NCI-H2196 (cell line): ENCODE results near the gene RSAD1.

Experiments used
- DNase-seq: peaks from one replicate; lab custom pipeline; 2025; ENCODE audit not compliant: unreplicated experiment; lab: John Stamatoyannopoulos, UW

Gene RSAD1

GRCh38 chr17:50517011-50517410 is 38.4 kb downstream of the RSAD1 start:
- DNase-seq, result no peak

GRCh38 chr17:50517504-50518383 is 39.1 kb downstream of the RSAD1 start:
- no peak for DNase-seq

DNA sequence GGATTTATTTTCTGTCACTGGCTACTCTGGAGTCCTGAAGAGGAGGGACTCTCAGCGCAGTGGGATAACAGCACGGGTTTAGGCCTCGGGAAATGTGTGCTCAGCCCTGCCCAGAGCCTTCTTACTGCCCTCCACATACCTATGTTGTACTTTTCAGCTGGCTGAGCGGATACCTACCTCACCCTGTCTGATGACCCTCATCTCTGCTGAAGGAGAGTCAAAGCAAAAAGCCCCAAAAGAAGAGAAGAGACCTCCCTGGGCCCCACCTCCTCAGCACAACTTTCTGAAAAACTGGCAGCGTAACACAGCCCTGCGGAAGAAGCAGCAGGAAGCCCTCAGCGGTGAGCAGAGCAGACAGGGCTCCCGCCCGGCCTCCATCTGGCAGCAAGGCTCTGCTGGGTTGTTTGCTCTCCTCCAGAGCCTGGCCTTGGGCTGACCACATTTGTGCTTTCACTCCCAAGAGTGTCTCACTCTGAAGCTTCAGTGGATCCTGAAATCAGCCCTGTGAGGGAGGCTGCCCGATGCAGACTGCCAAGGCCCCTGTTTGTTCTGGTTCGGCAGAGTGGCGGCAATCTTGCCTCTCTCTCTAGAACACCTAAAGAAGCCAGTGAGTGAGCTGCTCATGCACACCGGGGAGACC is 39.8 kb downstream of the RSAD1 start:
- no peak for DNase-seq

GRCh38 chr17:50519141-50519834 is 40.6 kb downstream of the RSAD1 start:
- no peak for DNase-seq

GRCh38 chr17:50520483-50520882 is 41.8 kb downstream of the RSAD1 start:
- DNase-seq, result no peak

DNA sequence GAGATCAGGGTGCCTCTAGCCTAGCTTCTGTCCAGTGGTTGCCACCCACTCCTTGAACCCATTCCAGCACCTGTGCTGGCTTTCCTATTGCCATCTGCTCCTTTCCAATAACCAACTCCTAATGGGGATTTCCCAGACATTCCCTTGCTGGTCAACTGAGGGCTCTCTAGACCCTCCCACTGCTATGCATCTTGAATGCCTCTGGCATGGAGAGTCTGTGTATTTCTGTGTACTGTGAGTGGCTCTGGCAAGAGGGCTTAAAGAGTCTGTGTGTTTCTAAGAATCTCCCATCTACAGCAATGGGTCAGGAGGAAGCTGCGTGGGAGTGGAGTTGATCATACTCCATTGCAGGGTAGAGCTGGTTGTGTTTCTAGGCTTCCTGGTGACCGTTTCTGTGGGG is 42.9 kb downstream of the RSAD1 start:
- DNase-seq, result no peak

- DNase-seq, result no peak
Observed at GRCh38 chr17:50522766-50523165, 44.1 kb downstream of the RSAD1 start.

DNA sequence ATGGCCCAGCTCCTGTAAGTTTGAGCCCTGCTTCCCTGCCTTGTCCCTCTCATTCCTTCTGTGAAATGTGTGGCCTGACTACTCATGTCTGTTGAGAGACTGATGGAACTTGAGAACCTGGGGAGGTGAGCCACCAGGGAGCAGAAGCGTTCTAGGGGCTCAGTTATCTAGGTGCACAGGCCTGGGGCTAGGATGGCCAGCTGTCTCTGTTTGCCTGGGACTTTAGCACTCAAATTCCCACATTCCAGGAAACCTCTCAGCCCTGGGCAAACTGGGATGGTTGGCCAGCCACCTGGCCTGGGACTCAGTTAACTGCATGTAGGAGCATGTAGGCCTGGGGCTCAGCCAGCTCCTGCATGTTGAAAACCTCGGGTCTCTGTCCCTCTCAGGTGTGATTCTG is 44.5 kb downstream of the RSAD1 start:
- no peak for DNase-seq

DNA sequence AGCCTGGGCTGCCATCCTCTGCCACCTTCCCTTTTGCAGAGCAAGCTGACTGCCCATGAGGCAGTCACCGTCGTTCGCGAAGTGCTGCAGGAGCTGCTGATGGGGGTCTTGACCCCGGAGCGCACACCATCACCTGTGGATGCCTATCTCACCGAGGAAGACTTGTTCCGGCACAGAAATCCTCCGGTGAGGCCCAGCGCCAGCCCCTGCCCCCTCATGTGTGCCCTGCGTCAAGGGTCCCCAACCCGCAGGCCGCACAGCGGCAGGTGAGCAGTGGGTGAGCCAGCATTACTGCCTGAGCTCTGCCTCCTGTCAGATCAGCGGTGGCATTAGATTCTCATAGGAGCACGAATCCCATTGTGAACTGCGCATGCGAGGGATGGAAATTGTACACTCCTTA is 46.2 kb downstream of the RSAD1 start:
- no peak for DNase-seq

- no peak for DNase-seq
Observed at GRCh38 chr17:50527155-50527762, 48.6 kb downstream of the RSAD1 start.

- DNase-seq, result no peak
Observed at GRCh38 chr17:50527949-50528474, 49.4 kb downstream of the RSAD1 start.

DNA sequence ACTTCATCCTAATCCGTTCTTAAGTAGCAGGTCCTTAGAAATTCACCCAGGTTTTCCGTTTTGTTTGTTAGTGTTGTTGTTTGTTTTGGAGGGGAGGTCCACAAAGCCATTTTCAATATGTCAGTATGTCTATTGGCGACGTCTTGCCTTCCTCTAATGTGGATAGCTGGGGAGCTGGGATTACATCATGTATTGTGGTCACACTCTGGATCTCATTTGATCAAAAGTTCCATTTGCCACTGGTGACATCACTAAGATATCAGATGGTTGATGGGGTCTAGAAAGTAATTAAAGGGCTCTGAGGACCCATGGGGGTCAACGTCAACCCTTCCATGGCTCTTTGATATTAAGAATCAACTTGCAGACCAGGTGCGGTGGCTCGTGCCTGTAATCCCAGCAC is 51.2 kb downstream of the RSAD1 start:
- DNase-seq, result no peak

GRCh38 chr17:50531428-50532025 is 52.9 kb downstream of the RSAD1 start:
- no peak for DNase-seq

GRCh38 chr17:50532452-50533024 is 53.9 kb downstream of the RSAD1 start, which contains the start of gene EPN3:
TSS of gene EPN3 (plus strand) at chr17:50532735. CDS start at chr17:50536557, 3,822 bp downstream.
- DNase-seq, result peak; percentile 53

DNA sequence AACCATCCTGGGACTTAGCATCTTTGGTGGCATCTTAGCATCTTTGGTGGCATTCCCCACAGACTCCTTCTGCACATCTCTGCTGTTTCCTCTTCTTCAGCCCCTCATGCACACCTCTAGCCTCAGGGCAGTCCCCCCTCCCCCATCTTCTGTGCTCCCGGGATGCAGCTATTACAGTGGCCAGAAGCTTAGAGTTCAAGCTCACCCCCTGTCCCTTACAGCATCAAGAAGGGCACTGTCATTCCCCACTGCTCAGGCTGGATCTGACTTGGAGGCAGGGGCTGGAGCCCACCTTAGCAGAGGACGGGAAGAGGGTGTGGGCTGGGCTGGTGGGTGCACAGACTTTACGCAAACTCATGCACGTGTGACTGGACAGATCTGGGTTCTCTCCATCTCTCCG is 54.5 kb downstream of the RSAD1 start:
- DNase-seq, result no peak

DNA sequence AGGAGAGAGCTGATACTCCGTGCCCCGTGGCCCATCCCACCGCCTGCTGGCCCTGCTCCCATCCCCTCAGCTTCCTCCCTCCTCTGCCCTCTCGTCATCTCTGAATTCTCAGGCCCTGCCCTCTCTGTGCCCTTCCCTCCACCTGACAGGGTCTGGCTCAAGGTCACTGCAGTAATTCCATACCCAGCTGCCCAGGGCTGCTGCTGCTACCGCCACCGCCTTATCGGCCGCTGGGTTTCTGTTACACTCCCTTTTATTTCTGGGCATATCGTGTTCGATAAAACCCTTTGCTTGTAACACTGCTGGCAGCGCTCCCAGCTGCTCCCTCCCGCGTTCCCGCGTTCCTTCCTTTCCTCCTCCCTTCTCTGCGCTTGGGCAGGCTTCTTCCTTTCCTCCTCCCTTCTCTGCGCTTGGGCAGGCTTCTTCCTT is 55.1 kb downstream of the RSAD1 start:
- peak; percentile 76 for DNase-seq

DNA sequence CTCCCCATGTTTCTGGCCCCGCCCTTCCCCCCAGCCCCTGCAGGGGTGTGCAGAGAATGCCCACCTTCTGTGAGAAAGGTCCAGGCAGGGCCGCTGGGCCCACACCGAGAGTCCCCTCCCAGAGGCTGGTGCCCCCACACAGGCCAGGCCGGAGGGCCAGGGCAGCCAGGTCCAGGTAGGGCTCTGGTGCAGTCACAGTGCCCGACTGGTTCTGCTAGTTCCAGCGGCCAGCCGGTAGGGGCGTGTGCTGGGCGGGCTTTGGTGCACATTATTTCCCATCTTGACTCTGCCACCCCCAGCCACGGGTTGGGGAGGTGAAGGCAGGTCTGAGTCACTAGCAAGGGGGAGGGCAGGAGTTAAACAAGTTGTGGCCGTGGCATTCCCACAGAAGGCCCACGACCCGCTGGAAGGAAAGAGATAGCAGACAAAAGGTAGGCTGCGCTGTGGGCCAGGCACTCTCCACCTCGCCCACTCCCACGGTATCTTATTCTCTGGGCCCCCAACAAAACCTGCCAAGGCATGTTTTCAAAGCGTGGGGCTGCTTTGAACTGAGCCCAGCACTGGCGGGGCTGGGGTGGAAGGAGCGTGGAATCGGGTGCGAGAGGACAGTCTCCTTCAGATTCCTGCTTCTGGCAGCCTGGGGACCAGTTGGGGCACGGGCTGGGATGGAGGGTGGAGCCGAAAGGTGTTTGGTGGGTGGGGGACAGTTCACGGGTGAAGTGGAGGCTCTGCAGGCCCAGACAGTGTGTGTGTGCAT is 55.7 kb downstream of the RSAD1 start:
- DNase-seq, result peak; percentile 45

- DNase-seq, result no peak
Observed at GRCh38 chr17:50534979-50535326, 56.3 kb downstream of the RSAD1 start.

DNA sequence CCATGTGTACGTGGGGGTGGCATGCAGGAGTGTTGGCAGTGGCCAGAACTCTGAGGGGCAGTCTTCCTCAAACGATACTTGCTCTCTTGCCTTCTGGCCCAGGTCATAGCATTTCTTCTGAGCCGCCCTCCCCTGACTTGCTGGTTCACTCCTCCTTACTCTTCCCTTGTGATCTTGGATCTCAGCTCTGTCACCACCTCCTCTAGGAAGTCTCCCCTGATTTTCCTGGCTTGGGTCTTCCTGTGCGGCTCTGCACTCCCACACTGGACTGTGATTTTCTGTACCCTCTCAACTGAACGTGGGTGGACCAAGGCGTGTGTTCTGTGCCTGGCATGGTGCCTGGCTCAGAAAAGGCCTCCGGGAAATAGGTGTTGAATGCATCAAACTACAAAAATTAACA is 56.7 kb downstream of the RSAD1 start:
- DNase-seq, result no peak
